Measurements from ENCODE around the gene MYO18B. TPM values are rescaled to one million over a fixed set of nuclear protein-coding genes. Genes with fewer than 3 reads are reported as not detected.

Gene MYO18B
- total and polyA plus RNA-seq, 2 donors (not counting 3 experiments of a cell fraction or from before 2014, with no cell fraction given): 0.01 TPM; not detected in 1

DNA sequence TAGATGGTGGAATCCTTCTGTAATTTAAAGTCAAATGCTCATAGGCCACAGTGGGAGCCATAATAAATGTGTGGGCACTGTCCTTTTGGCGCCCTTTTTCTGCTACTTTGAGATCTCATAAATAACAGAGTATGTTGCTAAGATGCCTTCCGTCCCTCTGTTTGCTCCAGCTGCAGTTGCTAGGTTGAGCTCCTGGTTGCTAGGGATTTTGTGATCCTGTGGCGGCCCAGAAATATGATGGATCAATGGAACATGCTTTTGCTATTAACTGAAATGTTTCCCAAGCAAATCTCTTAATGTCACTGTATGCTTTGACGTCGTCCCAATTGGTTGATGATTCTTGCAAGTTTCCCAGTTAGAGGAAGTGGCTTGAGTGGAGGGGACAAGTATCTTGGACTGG is 53.5 kb downstream of the MYO18B start:
- Histone ChIP-seq H3K27me3 (ENCODE audit: control insufficient read depth in 2 of 2, insufficient read depth in 2 of 2, low read length in 2 of 2) (no peaks in the 10 kb centered on the region), H3K4me2 (ENCODE audit: insufficient read depth, low read length) (no peak overlapping the region), H3K9ac (replicated peaks; ENCODE audit: extremely low read depth, insufficient read depth, low read length) (no peak overlapping the region), H2AFZ (ENCODE audit: low read depth, low read length) (no peak overlapping the region), H3K36me3 (ENCODE audit: control insufficient read depth in 2 of 2, extremely low read depth in 1 of 2, insufficient read depth in 2 of 2, low read length in 2 of 2) (no peaks in the 10 kb centered on the region), H3K9me1 (replicated peaks; ENCODE audit: control insufficient read depth, extremely low read depth, insufficient read depth, low read length) (no peaks in the 10 kb centered on the region), H3K27ac (ENCODE audit: insufficient read depth, low read depth, low read length) (no peak overlapping the region), H3K4me1 (ENCODE audit: control insufficient read depth, extremely low read depth, insufficient read depth, low read length) (no peaks in the 10 kb centered on the region), H3K4me3 (replicated peaks in 1 of 3; ENCODE audit: insufficient read depth in 1 of 3, low read depth in 1 of 3, low read length in 3 of 3) (no peak overlapping the region), H3K79me2 (ENCODE audit: control insufficient read depth, insufficient read depth, low read length) (no peaks in the 10 kb centered on the region), H4K20me1 (replicated peaks; ENCODE audit: control insufficient read depth, extremely low read depth, insufficient read depth, low read length) (no peaks in the 10 kb centered on the region), H3K9me3 (replicated peaks; ENCODE audit: control insufficient read depth, insufficient read depth, low read length) (no peaks in the 10 kb centered on the region)
- DNase-seq (ENCODE audit: low read depth, low spot score) (no peak), FAIRE-seq (no peak)
- ChIA-PET POLR2A (no interaction called here), CTCF (interaction anchor here (1.3 kb wide), 1 partner anchor 24 kb away, joined by 3 read pairs; no protein-coding TSS in a partner anchor)
- dilution Hi-C loops (cut with MboI; ENCODE audit: extremely low pct_ligation_motif_present, low sequenced_read_pairs) (no loop called here), intact Hi-C loops (cut with micrococcal nuclease) (no loop called here)
- BruUV-seq (replicated peaks): no TSS peak
- TF ChIP-seq GATA2 (IDR thresholded peaks at IDR 0.05; ENCODE audit: insufficient read depth, insufficient read length, low read depth, low read length): no peak
- TF ChIP-seq POLR2AphosphoS5 (IDR thresholded peaks at IDR 0.05; ENCODE audit: insufficient read depth, low read depth, low read length): no peak
- TF ChIP-seq FOS (IDR thresholded peaks at IDR 0.05; ENCODE audit: borderline replicate concordance, insufficient read depth, low read length): no peak
- TF ChIP-seq, protein P1, sequence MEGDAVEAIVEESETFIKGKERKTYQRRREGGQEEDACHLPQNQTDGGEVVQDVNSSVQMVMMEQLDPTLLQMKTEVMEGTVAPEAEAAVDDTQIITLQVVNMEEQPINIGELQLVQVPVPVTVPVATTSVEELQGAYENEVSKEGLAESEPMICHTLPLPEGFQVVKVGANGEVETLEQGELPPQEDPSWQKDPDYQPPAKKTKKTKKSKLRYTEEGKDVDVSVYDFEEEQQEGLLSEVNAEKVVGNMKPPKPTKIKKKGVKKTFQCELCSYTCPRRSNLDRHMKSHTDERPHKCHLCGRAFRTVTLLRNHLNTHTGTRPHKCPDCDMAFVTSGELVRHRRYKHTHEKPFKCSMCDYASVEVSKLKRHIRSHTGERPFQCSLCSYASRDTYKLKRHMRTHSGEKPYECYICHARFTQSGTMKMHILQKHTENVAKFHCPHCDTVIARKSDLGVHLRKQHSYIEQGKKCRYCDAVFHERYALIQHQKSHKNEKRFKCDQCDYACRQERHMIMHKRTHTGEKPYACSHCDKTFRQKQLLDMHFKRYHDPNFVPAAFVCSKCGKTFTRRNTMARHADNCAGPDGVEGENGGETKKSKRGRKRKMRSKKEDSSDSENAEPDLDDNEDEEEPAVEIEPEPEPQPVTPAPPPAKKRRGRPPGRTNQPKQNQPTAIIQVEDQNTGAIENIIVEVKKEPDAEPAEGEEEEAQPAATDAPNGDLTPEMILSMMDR (IDR thresholded peaks at IDR 0.05; ENCODE audit: extremely low read depth in 1 of 2, insufficient read depth in 1 of 2, low read depth in 1 of 2, low read length in 2 of 2): no peak
- TF ChIP-seq JUN (IDR thresholded peaks at IDR 0.05; ENCODE audit: borderline replicate concordance, insufficient read depth, insufficient read length, low read depth): no peak
- no peak for TF ChIP-seq EZH2 (IDR thresholded peaks at IDR 0.05; ENCODE audit: borderline replicate concordance, low read depth, low read length, severe bottlenecking)
- no peak for TF ChIP-seq POLR2A (IDR thresholded peaks at IDR 0.05; ENCODE audit: low read depth, low read length)
- no peak for TF ChIP-seq MYC (IDR thresholded peaks at IDR 0.05; ENCODE audit: low read depth, low read length)
- TF ChIP-seq, protein P2, sequence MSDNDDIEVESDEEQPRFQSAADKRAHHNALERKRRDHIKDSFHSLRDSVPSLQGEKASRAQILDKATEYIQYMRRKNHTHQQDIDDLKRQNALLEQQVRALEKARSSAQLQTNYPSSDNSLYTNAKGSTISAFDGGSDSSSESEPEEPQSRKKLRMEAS (IDR thresholded peaks at IDR 0.05; ENCODE audit: insufficient read depth, insufficient read length): no peak

All from endothelial cell of umbilical vein (primary cell).